Measurements from ENCODE around the gene SEC61B. TPM values are rescaled to one million over a fixed set of nuclear protein-coding genes. Genes with fewer than 3 reads are reported as not detected.

Gene SEC61B
- total RNA-seq, 2 experiments from 2014 or later: 83.4 to 84.2 TPM

- Histone ChIP-seq H3K27ac (ENCODE audit: low read depth in 1 of 2, low read length in 2 of 2) (no peak overlapping the region), H3K36me3 (ENCODE audit: insufficient read depth, low read length) (no peaks in the 10 kb centered on the region), H3K9me3 (ENCODE audit: control insufficient read depth in 1 of 2, insufficient read depth in 1 of 2, low read length in 2 of 2) (no peaks in the 10 kb centered on the region), H3K4me1 (ENCODE audit: insufficient read depth, low read length) (peaks cover 12% of the 10 kb centered on the region), H3K27me3 (ENCODE audit: control insufficient read depth in 1 of 2, insufficient read depth in 2 of 2, low read length in 2 of 2) (peaks cover 0 to 3% of the 10 kb centered on the region in 2 experiments), H3K4me3 (ENCODE audit: low read length) (no peak overlapping the region)
- ChIA-PET POLR2A (no interaction called here), CTCF (no interaction called here)
- Mint-ChIP-seq H3K4me3 (no peak overlapping the region), H3K4me1 (ENCODE audit: low read depth) (peaks cover 13% of the 10 kb centered on the region), H3K9me3 (no peaks in the 10 kb centered on the region), H3K36me3 (ENCODE audit: low read depth) (no peaks in the 10 kb centered on the region), H3K27me3 (peaks cover 8% of the 10 kb centered on the region), H3K27ac (no peak overlapping the region)
- TF ChIP-seq, protein P1, sequence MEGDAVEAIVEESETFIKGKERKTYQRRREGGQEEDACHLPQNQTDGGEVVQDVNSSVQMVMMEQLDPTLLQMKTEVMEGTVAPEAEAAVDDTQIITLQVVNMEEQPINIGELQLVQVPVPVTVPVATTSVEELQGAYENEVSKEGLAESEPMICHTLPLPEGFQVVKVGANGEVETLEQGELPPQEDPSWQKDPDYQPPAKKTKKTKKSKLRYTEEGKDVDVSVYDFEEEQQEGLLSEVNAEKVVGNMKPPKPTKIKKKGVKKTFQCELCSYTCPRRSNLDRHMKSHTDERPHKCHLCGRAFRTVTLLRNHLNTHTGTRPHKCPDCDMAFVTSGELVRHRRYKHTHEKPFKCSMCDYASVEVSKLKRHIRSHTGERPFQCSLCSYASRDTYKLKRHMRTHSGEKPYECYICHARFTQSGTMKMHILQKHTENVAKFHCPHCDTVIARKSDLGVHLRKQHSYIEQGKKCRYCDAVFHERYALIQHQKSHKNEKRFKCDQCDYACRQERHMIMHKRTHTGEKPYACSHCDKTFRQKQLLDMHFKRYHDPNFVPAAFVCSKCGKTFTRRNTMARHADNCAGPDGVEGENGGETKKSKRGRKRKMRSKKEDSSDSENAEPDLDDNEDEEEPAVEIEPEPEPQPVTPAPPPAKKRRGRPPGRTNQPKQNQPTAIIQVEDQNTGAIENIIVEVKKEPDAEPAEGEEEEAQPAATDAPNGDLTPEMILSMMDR (IDR thresholded peaks at IDR 0.05): no peak
- intact Hi-C loops (cut with DNase I, micrococcal nuclease): loop anchor here (5.0 to 10.0 kb wide), 6 partner anchors 35 to 1407 kb away; partner anchors contain the start of genes ALG2 (in 1 of the 2) and SEC61B (in 1 of the 2)
- no peak for ATAC-seq (ENCODE audit: poor library complexity)
- no peak for DNase-seq
These were observed 34.8 kb upstream of the SEC61B start for GRCh38 chr9:99187311-99187710.

DNA sequence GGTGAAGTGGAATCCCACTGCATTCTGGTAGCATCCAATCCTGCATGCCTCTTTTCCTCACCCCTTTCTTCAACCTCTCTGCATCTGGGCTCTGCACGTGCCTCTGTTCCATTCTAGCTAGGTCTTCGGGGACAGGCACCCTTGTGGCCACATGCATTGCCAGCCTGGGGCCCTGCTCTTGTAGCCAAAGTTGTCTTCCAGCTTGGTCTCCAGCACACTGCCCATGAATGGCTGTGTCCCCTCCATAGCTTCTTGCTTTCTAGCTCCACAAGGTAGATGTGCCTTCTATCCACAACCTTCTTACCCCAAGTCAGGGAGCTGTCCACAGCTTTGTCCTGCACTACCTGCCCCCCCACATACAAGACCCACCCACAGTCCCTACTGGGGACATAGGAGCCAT is 32.9 kb upstream of the SEC61B start:
- Histone ChIP-seq H3K4me1 (ENCODE audit: insufficient read depth, low read length) (peaks cover 10% of the 10 kb centered on the region), H3K27ac (ENCODE audit: low read depth in 1 of 2, low read length in 2 of 2) (no peak overlapping the region), H3K27me3 (ENCODE audit: control insufficient read depth in 1 of 2, insufficient read depth in 2 of 2, low read length in 2 of 2) (peaks cover 0 to 3% of the 10 kb centered on the region in 2 experiments), H3K4me3 (ENCODE audit: low read length) (no peak overlapping the region), H3K36me3 (ENCODE audit: insufficient read depth, low read length) (no peaks in the 10 kb centered on the region), H3K9me3 (ENCODE audit: control insufficient read depth in 1 of 2, insufficient read depth in 1 of 2, low read length in 2 of 2) (no peaks in the 10 kb centered on the region)
- H3K9me3 Mint-ChIP-seq: no peaks in the 10 kb centered on the region
- intact Hi-C loops (cut with DNase I, micrococcal nuclease): loop anchor here (5.0 to 10.0 kb wide), 6 partner anchors 33 to 1406 kb away; partner anchors contain the start of genes ALG2 (in 1 of the 2) and SEC61B (in 1 of the 2)
- POLR2A ChIA-PET: no interaction called here
- H3K27ac Mint-ChIP-seq: no peak overlapping the region
- H3K4me1 Mint-ChIP-seq (ENCODE audit: low read depth): peaks cover 13% of the 10 kb centered on the region
- CTCF ChIA-PET: no interaction called here
- H3K4me3 Mint-ChIP-seq: no peak overlapping the region
- peaks cover 8% of the 10 kb centered on the region for H3K27me3 Mint-ChIP-seq
- no peaks in the 10 kb centered on the region for H3K36me3 Mint-ChIP-seq (ENCODE audit: low read depth)
- ATAC-seq (ENCODE audit: poor library complexity): no peak
- TF ChIP-seq, protein P1 (IDR thresholded peaks at IDR 0.05): no peak
- DNase-seq: no peak

DNA sequence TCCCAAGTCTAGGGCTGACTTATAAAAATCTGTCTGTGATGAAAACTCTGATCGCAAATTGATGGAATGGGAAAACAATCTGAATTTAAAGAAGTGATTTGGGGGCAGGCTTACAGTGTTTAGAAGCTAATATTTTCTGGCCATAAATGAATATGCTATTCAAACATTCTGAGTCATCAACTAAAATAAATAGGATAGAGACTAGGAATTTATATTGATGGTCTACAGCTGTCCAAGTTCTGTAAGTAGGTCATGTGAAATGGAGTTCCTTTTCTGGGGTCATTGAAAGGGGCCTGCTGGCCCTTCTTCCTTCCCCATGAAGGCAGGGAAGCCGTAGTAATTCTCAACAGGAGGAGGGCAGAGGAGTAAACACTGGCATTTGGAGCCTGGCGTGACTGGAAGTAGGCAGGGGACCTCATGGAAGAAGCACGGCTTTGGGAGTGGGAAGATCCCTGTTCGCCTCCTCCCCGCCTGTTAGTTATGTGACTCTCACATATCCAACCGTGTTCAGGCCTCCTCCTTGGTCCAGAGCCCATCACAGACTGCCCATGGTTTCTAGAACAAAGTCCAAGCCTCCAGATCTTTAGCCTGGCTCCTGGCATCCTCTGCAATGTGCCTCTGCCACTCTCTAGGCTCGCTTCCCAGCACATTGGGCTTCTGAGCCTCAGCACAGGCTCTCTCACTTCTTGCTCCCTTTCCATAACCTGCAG is 32.0 kb upstream of the SEC61B start:
- Histone ChIP-seq H3K4me1 (ENCODE audit: insufficient read depth, low read length) (peaks cover 1% of the 10 kb centered on the region), H3K36me3 (ENCODE audit: insufficient read depth, low read length) (no peaks in the 10 kb centered on the region), H3K4me3 (ENCODE audit: low read length) (no peak overlapping the region), H3K9me3 (ENCODE audit: control insufficient read depth in 1 of 2, insufficient read depth in 1 of 2, low read length in 2 of 2) (no peaks in the 10 kb centered on the region), H3K27me3 (ENCODE audit: control insufficient read depth in 1 of 2, insufficient read depth in 2 of 2, low read length in 2 of 2) (peaks cover 0 to 3% of the 10 kb centered on the region in 2 experiments), H3K27ac (ENCODE audit: low read depth in 1 of 2, low read length in 2 of 2) (no peak overlapping the region)
- no peak for ATAC-seq (ENCODE audit: poor library complexity)
- H3K27me3 Mint-ChIP-seq: peaks cover 8% of the 10 kb centered on the region
- no peak overlapping the region for H3K4me3 Mint-ChIP-seq
- intact Hi-C loops (cut with DNase I, micrococcal nuclease): loop anchor here (5.0 to 10.0 kb wide), 6 partner anchors 32 to 1405 kb away; partner anchors contain the start of genes ALG2 (in 1 of the 2) and SEC61B (in 1 of the 2)
- ChIA-PET CTCF (no interaction called here), POLR2A (no interaction called here)
- no peaks in the 10 kb centered on the region for H3K36me3 Mint-ChIP-seq (ENCODE audit: low read depth)
- TF ChIP-seq, protein P1 (IDR thresholded peaks at IDR 0.05): no peak
- H3K9me3 Mint-ChIP-seq: no peaks in the 10 kb centered on the region
- H3K4me1 Mint-ChIP-seq (ENCODE audit: low read depth): peaks cover 6% of the 10 kb centered on the region
- no peak overlapping the region for H3K27ac Mint-ChIP-seq
- no peak for DNase-seq

Data from CD4-positive, alpha-beta T cell (primary cell).